ENCODE results near the gene AUNIP.

The AUNIP gene

GRCh38 chr1:25902462-25902861 is 43.2 kb upstream of the AUNIP start:
- H3K9ac ChIP-seq = peak overlapping the region; percentile 26; the same call in 1 of the 2 replicates
- no peak for TF ChIP-seq Cebpa-rat (IDR thresholded peaks at IDR 0.05)
- peak overlapping the region; percentile 1; the same call in 1 of the 2 replicates for H3K4me2 ChIP-seq
- H3K4me1 ChIP-seq = peaks cover 43% of the 10 kb centered on the region
- H4K20me1 ChIP-seq = peaks cover 79% of the 10 kb centered on the region
- no peaks in the 10 kb centered on the region for H3K9me3 ChIP-seq
- no peak overlapping the region for H3K27ac ChIP-seq
- H3K27me3 ChIP-seq = no peaks in the 10 kb centered on the region
- H3K4me3 ChIP-seq = no peak overlapping the region
- peaks cover 71% of the 10 kb centered on the region for H3K36me3 ChIP-seq

- peaks cover 97% of the 10 kb centered on the region for H4K20me1 ChIP-seq
- no peak overlapping the region for H3K4me2 ChIP-seq
- no peaks in the 10 kb centered on the region for H3K27me3 ChIP-seq
- H3K9me3 ChIP-seq = no peaks in the 10 kb centered on the region
- H3K27ac ChIP-seq = no peak overlapping the region
- H3K4me1 ChIP-seq = peaks cover 37% of the 10 kb centered on the region
- no peak for TF ChIP-seq Cebpa-rat (IDR thresholded peaks at IDR 0.05)
- no peak overlapping the region for H3K9ac ChIP-seq
- peaks cover 90% of the 10 kb centered on the region for H3K36me3 ChIP-seq
- no peak overlapping the region for H3K4me3 ChIP-seq
These were observed 41.0 kb upstream of the AUNIP start for GRCh38 chr1:25900219-25900618.

- peaks cover 93% of the 10 kb centered on the region for H4K20me1 ChIP-seq
- H3K9me3 ChIP-seq = no peaks in the 10 kb centered on the region
- H3K4me2 ChIP-seq = no peak overlapping the region
- no peak overlapping the region for H3K27ac ChIP-seq
- H3K4me3 ChIP-seq = no peak overlapping the region
- no peak overlapping the region for H3K9ac ChIP-seq
- H3K36me3 ChIP-seq = peaks cover 91% of the 10 kb centered on the region
- H3K4me1 ChIP-seq = peaks cover 40% of the 10 kb centered on the region
- H3K27me3 ChIP-seq = no peaks in the 10 kb centered on the region
- no peak for TF ChIP-seq Cebpa-rat (IDR thresholded peaks at IDR 0.05)
These were observed 40.5 kb upstream of the AUNIP start for GRCh38 chr1:25899792-25900191.

GRCh38 chr1:25898223-25899015 is 39.2 kb upstream of the AUNIP start:
- Histone ChIP-seq H3K36me3 (peaks cover 93% of the 10 kb centered on the region), H3K27me3 (no peaks in the 10 kb centered on the region), H3K27ac (no peak overlapping the region), H4K20me1 (peaks cover 79% of the 10 kb centered on the region), H3K4me3 (no peak overlapping the region), H3K4me2 (no peak overlapping the region), H3K4me1 (peaks cover 35% of the 10 kb centered on the region), H3K9me3 (no peaks in the 10 kb centered on the region), H3K9ac (no peak overlapping the region; the same call in 1 of the 2 replicates)
- TF ChIP-seq Cebpa-rat (IDR thresholded peaks at IDR 0.05) = no peak

- no peak overlapping the region for H3K4me2 ChIP-seq
- TF ChIP-seq Cebpa-rat (IDR thresholded peaks at IDR 0.05) = no peak
These were observed 38.5 kb upstream of the AUNIP start for GRCh38 chr1:25897754-25898153.

GRCh38 chr1:25896266-25896665 is 37.0 kb upstream of the AUNIP start:
- H3K27me3 ChIP-seq = no peaks in the 10 kb centered on the region
- no peak overlapping the region for H3K4me3 ChIP-seq
- H3K9me3 ChIP-seq = no peaks in the 10 kb centered on the region
- no peak overlapping the region for H3K27ac ChIP-seq
- H3K4me2 ChIP-seq = no peak overlapping the region
- no peak overlapping the region for H3K9ac ChIP-seq
- peaks cover 19% of the 10 kb centered on the region for H3K4me1 ChIP-seq
- H3K36me3 ChIP-seq = peaks cover 86% of the 10 kb centered on the region
- TF ChIP-seq Cebpa-rat (IDR thresholded peaks at IDR 0.05) = no peak
- H4K20me1 ChIP-seq = peaks cover 58% of the 10 kb centered on the region

More at GRCh38 chr1:25897754-25898153, 38.5 kb upstream of the AUNIP start:
- H3K9me3 ChIP-seq = no peaks in the 10 kb centered on the region
- H4K20me1 ChIP-seq = peaks cover 73% of the 10 kb centered on the region
- no peaks in the 10 kb centered on the region for H3K27me3 ChIP-seq
- peaks cover 89% of the 10 kb centered on the region for H3K36me3 ChIP-seq
- H3K4me3 ChIP-seq = no peak overlapping the region
- no peak overlapping the region; the same call in 1 of the 2 replicates for H3K9ac ChIP-seq
- no peak overlapping the region for H3K27ac ChIP-seq
- H3K4me1 ChIP-seq = peaks cover 31% of the 10 kb centered on the region

- Histone ChIP-seq H3K4me3 (no peak overlapping the region), H3K4me2 (peak overlapping the region; percentile 22; the same call in 1 of the 2 replicates), H3K27ac (no peak overlapping the region), H3K36me3 (peaks cover 84% of the 10 kb centered on the region), H3K9ac (no peak overlapping the region), H3K27me3 (no peaks in the 10 kb centered on the region), H4K20me1 (peaks cover 50% of the 10 kb centered on the region), H3K9me3 (no peaks in the 10 kb centered on the region), H3K4me1 (peaks cover 18% of the 10 kb centered on the region)
- TF ChIP-seq Cebpa-rat (IDR thresholded peaks at IDR 0.05) = no peak
These were observed 36.2 kb upstream of the AUNIP start for GRCh38 chr1:25895365-25895990.

- Histone ChIP-seq H3K9me3 (no peaks in the 10 kb centered on the region), H3K4me2 (no peak overlapping the region), H3K4me3 (no peak overlapping the region), H4K20me1 (peaks cover 26% of the 10 kb centered on the region), H3K27ac (no peak overlapping the region), H3K36me3 (peaks cover 84% of the 10 kb centered on the region), H3K4me1 (peaks cover 18% of the 10 kb centered on the region), H3K27me3 (no peaks in the 10 kb centered on the region), H3K9ac (no peak overlapping the region)
- TF ChIP-seq Cebpa-rat (IDR thresholded peaks at IDR 0.05) = no peak
These were observed 33.9 kb upstream of the AUNIP start for GRCh38 chr1:25893116-25893515.

- H3K4me2 ChIP-seq = no peak overlapping the region
- no peaks in the 10 kb centered on the region for H3K9me3 ChIP-seq
- H3K36me3 ChIP-seq = peaks cover 74% of the 10 kb centered on the region
- H3K27ac ChIP-seq = no peak overlapping the region
- no peak overlapping the region for H3K4me3 ChIP-seq
- H3K4me1 ChIP-seq = peaks cover 18% of the 10 kb centered on the region
- no peak for TF ChIP-seq Cebpa-rat (IDR thresholded peaks at IDR 0.05)
- H4K20me1 ChIP-seq = peaks cover 11% of the 10 kb centered on the region
- H3K27me3 ChIP-seq = no peaks in the 10 kb centered on the region
- H3K9ac ChIP-seq = no peak overlapping the region
These were observed 32.3 kb upstream of the AUNIP start for GRCh38 chr1:25891606-25892005.
